ENCODE results near the gene EFNB1.

Gene EFNB1

DNA sequence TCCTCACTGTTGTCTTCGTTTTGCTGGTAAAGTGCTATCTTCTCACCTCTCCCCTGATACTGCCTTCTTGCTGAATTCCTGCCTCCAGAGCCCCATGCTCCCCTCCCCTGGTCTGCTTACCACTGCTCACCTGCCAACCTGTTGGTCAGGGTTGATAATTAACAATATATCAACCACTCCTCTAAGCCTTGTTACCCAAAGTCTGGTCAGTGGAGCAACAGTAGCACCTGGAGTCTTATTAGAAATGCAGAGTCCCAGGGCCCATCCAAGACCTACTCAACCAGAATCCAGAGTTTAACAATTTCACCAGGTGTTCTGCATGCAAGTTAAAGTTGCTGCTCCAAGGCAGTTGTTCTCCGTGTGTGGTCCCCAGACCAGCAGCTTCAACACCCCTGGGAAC lies 55.0 kb downstream of the EFNB1 start:
- Histone ChIP-seq H2AFZ (ENCODE audit: low read length) (no peak overlapping the region), H2BK15ac (ENCODE audit: low read length) (no peak overlapping the region), H2BK5ac (ENCODE audit: low read length) (no peak overlapping the region), H3K9ac (ENCODE audit: low read depth, low read length, poor library complexity) (no peak overlapping the region), H2AK5ac (ENCODE audit: low read depth, low read length) (no peak overlapping the region), H3K27ac (replicated peaks; ENCODE audit: low read length) (no peak overlapping the region), H4K91ac (ENCODE audit: low read depth, low read length, poor library complexity) (no peak overlapping the region), H3K18ac (ENCODE audit: low read length) (no peak overlapping the region), H3K14ac (ENCODE audit: low read length) (no peak overlapping the region), H3K4ac (ENCODE audit: low read length) (no peak overlapping the region), H3K9me3 (replicated peaks in 1 of 2; ENCODE audit: control insufficient read depth in 2 of 2, insufficient read depth in 1 of 2, low read depth in 1 of 2, low read length in 2 of 2) (no peaks in the 10 kb centered on the region), H2BK12ac (ENCODE audit: low read length) (peak overlapping the region; percentile 88), H4K8ac (ENCODE audit: low read depth, low read length) (no peak overlapping the region), H3K36me3 (replicated peaks in 1 of 2; ENCODE audit: control insufficient read depth in 2 of 2, insufficient read depth in 2 of 2, low read length in 2 of 2) (no peaks in the 10 kb centered on the region), H3K27me3 (ENCODE audit: control insufficient read depth in 3 of 3, insufficient read depth in 3 of 3, low read depth in 1 of 3, low read length in 3 of 3) (peaks cover 0 to 41% (median 0%) of the 10 kb centered on the region in 3 experiments), H3K79me1 (ENCODE audit: low read depth, low read length) (no peaks in the 10 kb centered on the region), H3K4me2 (ENCODE audit: insufficient read depth, low read length, poor library complexity, severe bottlenecking) (no peak overlapping the region), H3K23ac (ENCODE audit: low read depth, low read length, poor library complexity) (no peak overlapping the region), H3K4me3 (ENCODE audit: low read length in 2 of 2) (no peak overlapping the region), H2BK120ac (ENCODE audit: low read depth, low read length) (no peak overlapping the region), H3K4me1 (ENCODE audit: control insufficient read depth in 2 of 2, insufficient read depth in 1 of 2, low read depth in 1 of 2, low read length in 2 of 2) (peaks cover 10 to 30% of the 10 kb centered on the region in 2 donors)
- no CpG with 5 or more reads among the region's 2 CpGs for WGBS, 2 donors (ENCODE audit: extremely low coverage in 2 of 2, insufficient read length in 2 of 2, insufficient replicate concordance in 1 of 2)
- no peak for DNase-seq (ENCODE audit: low spot score)

DNA sequence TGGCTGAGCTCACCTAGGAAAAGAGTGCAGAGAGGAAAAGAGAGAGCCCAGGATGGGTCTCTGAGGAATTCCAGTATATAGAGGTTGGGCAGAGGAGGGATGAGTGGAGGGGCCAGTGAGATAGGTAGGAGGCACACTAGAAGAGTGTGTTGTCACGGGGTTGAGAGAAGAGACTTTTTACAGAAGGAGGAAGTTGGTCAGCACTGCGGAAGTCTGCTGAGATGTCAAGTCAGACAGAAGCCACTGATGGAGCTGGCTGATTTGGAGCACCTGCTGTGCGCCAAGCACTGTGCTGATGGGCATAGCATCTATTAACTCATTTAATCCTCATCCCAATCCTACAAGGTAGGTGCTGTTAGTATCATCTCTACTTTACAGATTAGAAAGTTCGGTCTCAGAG lies 60.4 kb downstream of the EFNB1 start:
- H2BK5ac ChIP-seq (ENCODE audit: low read length): no peak overlapping the region
- H3K4me3 ChIP-seq (ENCODE audit: low read length in 2 of 2): no peak overlapping the region
- H3K27ac ChIP-seq (replicated peaks; ENCODE audit: low read length): no peak overlapping the region
- no peak overlapping the region for H2AFZ ChIP-seq (ENCODE audit: low read length)
- DNase-seq (ENCODE audit: low spot score): no peak
- no peak overlapping the region for H4K91ac ChIP-seq (ENCODE audit: low read depth, low read length, poor library complexity)
- H2BK15ac ChIP-seq (ENCODE audit: low read length): no peak overlapping the region
- WGBS, 2 donors (ENCODE audit: extremely low coverage in 2 of 2, insufficient read length in 2 of 2, insufficient replicate concordance in 1 of 2): no CpG with 5 or more reads among the region's 4 CpGs
- no peak overlapping the region for H2BK120ac ChIP-seq (ENCODE audit: low read depth, low read length)
- no peak overlapping the region for H3K4me2 ChIP-seq (ENCODE audit: insufficient read depth, low read length, poor library complexity, severe bottlenecking)
- H4K8ac ChIP-seq (ENCODE audit: low read depth, low read length): no peak overlapping the region
- no peaks in the 10 kb centered on the region for H3K79me1 ChIP-seq (ENCODE audit: low read depth, low read length)
- H3K18ac ChIP-seq (ENCODE audit: low read length): no peak overlapping the region
- H2BK12ac ChIP-seq (ENCODE audit: low read length): no peak overlapping the region
- H3K9ac ChIP-seq (ENCODE audit: low read depth, low read length, poor library complexity): no peak overlapping the region
- H3K4me1 ChIP-seq (ENCODE audit: control insufficient read depth in 2 of 2, insufficient read depth in 1 of 2, low read depth in 1 of 2, low read length in 2 of 2): peaks cover 17 to 19% of the 10 kb centered on the region in 2 donors
- H3K4ac ChIP-seq (ENCODE audit: low read length): no peak overlapping the region
- no peaks in the 10 kb centered on the region for H3K9me3 ChIP-seq (replicated peaks in 1 of 2; ENCODE audit: control insufficient read depth in 2 of 2, insufficient read depth in 1 of 2, low read depth in 1 of 2, low read length in 2 of 2)
- H3K36me3 ChIP-seq (replicated peaks in 1 of 2; ENCODE audit: control insufficient read depth in 2 of 2, insufficient read depth in 2 of 2, low read length in 2 of 2): no peaks in the 10 kb centered on the region
- H3K27me3 ChIP-seq (ENCODE audit: control insufficient read depth in 3 of 3, insufficient read depth in 3 of 3, low read depth in 1 of 3, low read length in 3 of 3): peaks cover 0 to 33% (median 0%) of the 10 kb centered on the region in 3 experiments
- no peak overlapping the region for H2AK5ac ChIP-seq (ENCODE audit: low read depth, low read length)
- H3K14ac ChIP-seq (ENCODE audit: low read length): no peak overlapping the region
- H3K23ac ChIP-seq (ENCODE audit: low read depth, low read length, poor library complexity): no peak overlapping the region

Measured in neuronal stem cell (in vitro differentiated cells).